Measurements from ENCODE around the gene RPTOR. TPM values are rescaled to one million over a fixed set of nuclear protein-coding genes. Genes with fewer than 3 reads are reported as not detected.
"Not testable (repeated sequence)": the region's sequence is repeated elsewhere in the genome, so short reads cannot be mapped to it uniquely, and the experiment has no call there.

The RPTOR gene
- total and polyA plus RNA-seq, 4 donors, result 12.4 to 46.1 (median 29.7) TPM

DNA sequence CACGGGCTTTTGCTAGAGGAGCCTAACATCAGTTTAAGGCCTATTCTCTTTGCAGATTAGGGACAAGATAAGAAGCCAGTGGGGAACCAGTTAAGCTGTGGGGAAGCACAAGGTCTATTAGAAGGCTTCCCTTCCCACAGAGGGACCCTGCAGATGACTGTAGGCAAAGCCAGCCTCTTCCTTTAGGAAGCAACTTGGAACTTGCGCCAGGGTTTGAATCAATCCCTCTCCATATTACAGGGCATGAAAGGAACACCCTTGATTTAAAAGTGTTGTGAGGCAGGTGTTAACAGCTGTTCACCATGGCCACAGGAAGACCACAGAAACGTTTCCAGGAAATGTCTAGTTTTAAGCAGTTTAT lies 77.3 kb downstream of the RPTOR start:
- ATAC-seq (ENCODE audit: insufficient read depth, low FRiP score) (no peak), DNase-seq (no peak)
- no peaks in the 10 kb centered on the region for H3K9me3 ChIP-seq (ENCODE audit: control insufficient read depth in 4 of 4, insufficient read depth in 3 of 4, low read length in 3 of 4)
- H3K27me3 ChIP-seq (ENCODE audit: control insufficient read depth in 3 of 3, insufficient read depth in 3 of 3, low read length in 2 of 3), result no peaks in the 10 kb centered on the region
- no peak overlapping the region for H3K4me3 ChIP-seq
- no peak for TF ChIP-seq CTCF (IDR thresholded peaks at IDR 0.05; ENCODE audit: control extremely low read depth, extremely low read depth)
- H3K9ac ChIP-seq (ENCODE audit: insufficient read depth in 1 of 2, low read length in 2 of 2), result no peak overlapping the region
- WGBS, 2 donors, result 52 to 58% methylated on average over 3 of the region's 3 CpGs
- peaks cover 0 to 5% (median 1%) of the 10 kb centered on the region in 4 donors for H3K36me3 ChIP-seq (ENCODE audit: control insufficient read depth in 4 of 4, insufficient read depth in 4 of 4, low read length in 4 of 4)
- peaks cover 0 to 2% (median 0%) of the 10 kb centered on the region in 5 donors for H3K4me1 ChIP-seq (ENCODE audit: control insufficient read depth in 5 of 5, insufficient read depth in 5 of 5, low read length in 5 of 5)
- no peak overlapping the region for H3K27ac ChIP-seq (ENCODE audit: low read depth in 1 of 2, low read length in 1 of 2)

DNA sequence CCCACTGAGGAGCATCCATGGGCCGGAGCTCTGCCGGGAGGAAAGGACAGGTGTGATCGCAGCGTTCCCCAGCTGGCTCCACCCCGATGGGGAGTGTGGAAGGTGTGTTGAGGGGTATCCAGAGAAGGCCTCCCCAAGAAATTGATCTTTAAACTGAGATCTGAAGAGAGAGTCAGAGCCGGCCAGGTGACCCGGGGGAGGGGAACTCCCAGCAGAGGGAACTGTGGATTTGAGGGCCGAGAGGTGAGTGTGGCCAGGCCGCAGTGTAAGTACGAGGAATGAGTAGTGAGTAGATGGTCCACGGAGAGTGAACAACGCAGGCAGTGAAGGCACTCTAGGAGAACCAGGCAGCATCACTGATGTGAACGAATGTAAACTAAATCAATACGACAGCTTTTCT lies 80.2 kb downstream of the RPTOR start:
- Histone ChIP-seq H3K27ac (ENCODE audit: low read depth in 1 of 2, low read length in 1 of 2) (no peak overlapping the region), H3K4me3 (no peak overlapping the region), H3K9ac (ENCODE audit: insufficient read depth in 1 of 2, low read length in 2 of 2) (no peak overlapping the region), H3K4me1 (ENCODE audit: control insufficient read depth in 5 of 5, insufficient read depth in 5 of 5, low read length in 5 of 5) (peaks cover 0 to 2% (median 0%) of the 10 kb centered on the region in 5 donors), H3K36me3 (ENCODE audit: control insufficient read depth in 4 of 4, insufficient read depth in 4 of 4, low read length in 4 of 4) (peaks cover 0 to 5% (median 1%) of the 10 kb centered on the region in 4 donors), H3K27me3 (ENCODE audit: control insufficient read depth in 3 of 3, insufficient read depth in 3 of 3, low read length in 2 of 3) (no peaks in the 10 kb centered on the region), H3K9me3 (ENCODE audit: control insufficient read depth in 4 of 4, insufficient read depth in 3 of 4, low read length in 3 of 4) (peaks cover 0 to 2% (median 0%) of the 10 kb centered on the region in 4 donors)
- no peak for TF ChIP-seq CTCF (IDR thresholded peaks at IDR 0.05; ENCODE audit: control extremely low read depth, extremely low read depth)
- 94 to 95% methylated on average over 14 of the region's 14 CpGs for WGBS, 2 donors
- ATAC-seq (ENCODE audit: insufficient read depth, low FRiP score) (no peak), DNase-seq (no peak)

GRCh38 chr17:80625627-80626026 lies 81.0 kb downstream of the RPTOR start:
- H3K27me3 ChIP-seq (ENCODE audit: control insufficient read depth in 3 of 3, insufficient read depth in 3 of 3, low read length in 2 of 3), result no peaks in the 10 kb centered on the region
- no peak overlapping the region for H3K27ac ChIP-seq (ENCODE audit: low read depth in 1 of 2, low read length in 1 of 2)
- DNase-seq (no peak), ATAC-seq (ENCODE audit: insufficient read depth, low FRiP score) (no peak)
- no peak for TF ChIP-seq CTCF (IDR thresholded peaks at IDR 0.05; ENCODE audit: control extremely low read depth, extremely low read depth)
- H3K9ac ChIP-seq (ENCODE audit: insufficient read depth in 1 of 2, low read length in 2 of 2), result no peak overlapping the region
- H3K4me3 ChIP-seq, result no peak overlapping the region
- WGBS, 2 donors, result 92 to 96% methylated on average over 14 of the region's 14 CpGs
- peaks cover 0 to 5% (median 1%) of the 10 kb centered on the region in 4 donors for H3K36me3 ChIP-seq (ENCODE audit: control insufficient read depth in 4 of 4, insufficient read depth in 4 of 4, low read length in 4 of 4)
- H3K4me1 ChIP-seq (ENCODE audit: control insufficient read depth in 5 of 5, insufficient read depth in 5 of 5, low read length in 5 of 5), result peaks cover 0 to 2% (median 0%) of the 10 kb centered on the region in 5 donors
- H3K9me3 ChIP-seq (ENCODE audit: control insufficient read depth in 4 of 4, insufficient read depth in 3 of 4, low read length in 3 of 4), result peaks cover 0 to 2% (median 0%) of the 10 kb centered on the region in 4 donors

DNA sequence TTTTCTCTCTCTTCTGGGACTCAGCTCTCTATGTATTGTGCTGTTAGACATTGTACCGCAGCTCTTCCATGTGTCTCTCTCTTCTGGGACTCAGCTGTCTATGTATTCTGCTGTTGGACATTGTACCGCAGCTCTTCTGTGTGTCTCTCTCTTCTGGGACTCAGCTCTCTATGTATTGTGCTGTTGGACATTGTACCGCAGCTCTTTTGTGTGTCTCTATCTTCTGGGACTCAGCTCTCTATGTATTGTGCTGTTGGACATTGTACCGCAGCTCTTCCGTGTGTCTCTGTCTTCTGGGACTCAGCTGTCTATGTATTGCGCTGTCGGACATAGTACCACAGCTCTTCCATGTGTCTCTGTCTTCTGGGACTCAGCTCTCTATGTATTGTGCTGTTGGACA lies 84.2 kb downstream of the RPTOR start:
- not testable (repeated sequence) for DNase-seq; H3K4me3 ChIP-seq; H3K9ac ChIP-seq (ENCODE audit: insufficient read depth in 1 of 2, low read length in 2 of 2); H3K27me3 ChIP-seq (ENCODE audit: control insufficient read depth in 3 of 3, insufficient read depth in 3 of 3, low read length in 2 of 3); H3K27ac ChIP-seq (ENCODE audit: low read depth in 1 of 2, low read length in 1 of 2); H3K4me1 ChIP-seq (ENCODE audit: control insufficient read depth in 5 of 5, insufficient read depth in 5 of 5, low read length in 5 of 5); ATAC-seq (ENCODE audit: insufficient read depth, low FRiP score); H3K9me3 ChIP-seq (ENCODE audit: control insufficient read depth in 4 of 4, insufficient read depth in 3 of 4, low read length in 3 of 4); H3K36me3 ChIP-seq (ENCODE audit: control insufficient read depth in 4 of 4, insufficient read depth in 4 of 4, low read length in 4 of 4)
- 88 to 90% methylated on average over 7 of the region's 7 CpGs for WGBS, 2 donors

Data from lung (tissue), 12 donors.